BJ (cell line): ENCODE results near the gene ATP6V0A4. TPM values are rescaled to one million over a fixed set of nuclear protein-coding genes. Genes with fewer than 3 reads are reported as not detected.

ENCODE experiments used
- CTCF ChIA-PET: fragments of 350-600 bp; formaldehyde crosslinking; extraction: SDS; loops from one replicate; lab custom pipeline; 2021; ENCODE audit warnings: antibody characterized with exemption, inconsistent platforms; lab: Yijun Ruan, JAX
- POLR2A ChIA-PET: fragments of 300-600 bp; sonication (Branson Sonifier 250); formaldehyde crosslinking; extraction: SDS; loops from one replicate; lab custom pipeline; 2021; ENCODE audit warnings: antibody characterized with exemption; lab: Charles Lee
- DNase-seq: peaks from one replicate; pipeline ENCODE4 v3.0.0-alpha.2; 2011; ENCODE audit warnings: low read depth
- H3K27me3 ChIP-seq: 2 replicates; pipeline ENCODE4 v1.6.0; 2011; ENCODE audit warnings: low read length; ENCODE audit not compliant: control insufficient read depth, insufficient read depth
- H3K36me3 ChIP-seq: 2 replicates; pipeline ENCODE4 v1.5.1; 2011; ENCODE audit warnings: low read length; ENCODE audit not compliant: control insufficient read depth, insufficient read depth
- H3K4me3 ChIP-seq: 2 replicates; pipeline ENCODE4 v1.5.1; 2011; ENCODE audit warnings: low read depth, mild to moderate bottlenecking, control low read depth, low read length
- CTCF ChIP-seq: IDR thresholded peaks from 2 replicates; pipeline ENCODE4 v1.5.1; 2011; ENCODE audit warnings: low read depth, mild to moderate bottlenecking, control low read depth, inconsistent platforms, low read length, moderate library complexity; ENCODE audit not compliant: insufficient read depth
- polyA plus RNA-seq: library from polyadenylated mRNA; depleted of rRNA; stranded (reverse); fragments of >200 nt; gene quantifications from 2 replicates; pipeline ENCODE4 v1.2.3, GENCODE V29; 2011

ATP6V0A4 gene
- polyA plus RNA-seq, 1 experiment: 0.06 TPM

- H3K27me3 ChIP-seq: no peaks in the 10 kb centered on the region
- no peaks in the 10 kb centered on the region for H3K36me3 ChIP-seq
- CTCF ChIA-PET: interaction anchor here (0.7 to 1.4 kb wide), 2 partner anchors 16 to 565 kb away, joined by 3 read pairs; no protein-coding TSS in a partner anchor
- H3K4me3 ChIP-seq: no peak overlapping the region
- no peak for TF ChIP-seq CTCF
- POLR2A ChIA-PET: no interaction called here
- DNase-seq: no peak
Observed at GRCh38 chr7:138726288-138726687, 71.7 kb downstream of the ATP6V0A4 start.

GRCh38 chr7:138720286-138720685 lies 77.7 kb downstream of the ATP6V0A4 start:
- CTCF ChIA-PET: interaction anchor here (0.8 kb wide), 1 partner anchor 19 kb away, joined by 3 read pairs; no protein-coding TSS in a partner anchor
- no peak overlapping the region for H3K4me3 ChIP-seq
- no peaks in the 10 kb centered on the region for H3K27me3 ChIP-seq
- no peak for DNase-seq
- H3K36me3 ChIP-seq: no peaks in the 10 kb centered on the region
- POLR2A ChIA-PET: no interaction called here
- TF ChIP-seq CTCF: no peak

GRCh38 chr7:138716889-138717288 lies 81.1 kb downstream of the ATP6V0A4 start:
- ChIA-PET CTCF (interaction anchor here (0.6 to 1.0 kb wide), 2 partner anchors 9 to 11 kb away, joined by 3 to 4 read pairs; no protein-coding TSS in a partner anchor), POLR2A (no interaction called here)
- no peak for DNase-seq
- Histone ChIP-seq H3K27me3 (0 out of 2 replicates have a peak, but pooled peaks cover 1% of the 10 kb centered on the region), H3K4me3 (no peak overlapping the region), H3K36me3 (no peaks in the 10 kb centered on the region)
- no peak for TF ChIP-seq CTCF

- Histone ChIP-seq H3K36me3 (no peaks in the 10 kb centered on the region), H3K27me3 (0 out of 2 replicates have a peak, but pooled peaks cover 1% of the 10 kb centered on the region), H3K4me3 (no peak overlapping the region)
- TF ChIP-seq CTCF: no peak
- ChIA-PET POLR2A (no interaction called here), CTCF (no interaction called here)
- no peak for DNase-seq
Observed at GRCh38 chr7:138713191-138713590, 84.8 kb downstream of the ATP6V0A4 start.

- TF ChIP-seq CTCF: no peak
- ChIA-PET POLR2A (no interaction called here), CTCF (no interaction called here)
- Histone ChIP-seq H3K27me3 (0 out of 2 replicates have a peak, but pooled peaks cover 1% of the 10 kb centered on the region), H3K36me3 (no peaks in the 10 kb centered on the region), H3K4me3 (no peak overlapping the region)
- no peak for DNase-seq
Observed at GRCh38 chr7:138712652-138713051, 85.3 kb downstream of the ATP6V0A4 start.
